Measurements from ENCODE around the gene TMEM107.

The TMEM107 gene

GRCh38 chr17:8126491-8127066 lies 49.6 kb downstream of the TMEM107 start:
- no peaks in the 10 kb centered on the region for H3K27me3 ChIP-seq (ENCODE audit: control insufficient read depth, insufficient read depth, low read length)
- no peaks in the 10 kb centered on the region for H3K9me3 ChIP-seq (ENCODE audit: control insufficient read depth, low read length)
- H3K4me2 ChIP-seq (ENCODE audit: low read length) = peak overlapping the region; percentile 93
- no peak for TF ChIP-seq CTCF (IDR thresholded peaks at IDR 0.05)
- peak overlapping the region; percentile 63 for H3K27ac ChIP-seq
- H3K36me3 ChIP-seq (ENCODE audit: control insufficient read depth, insufficient read depth, low read length) = no peaks in the 10 kb centered on the region
- H3K4me3 ChIP-seq (ENCODE audit: low read depth, low read length) = peak overlapping the region; percentile 80
- H3K9ac ChIP-seq = peak overlapping the region; percentile 11
- peak overlapping the region; percentile 95 for H2AFZ ChIP-seq
- no peaks in the 10 kb centered on the region for H3K79me2 ChIP-seq
- H3K4me1 ChIP-seq = peaks cover 34% of the 10 kb centered on the region

GRCh38 chr17:8125947-8126490 lies 50.2 kb downstream of the TMEM107 start:
- Histone ChIP-seq H3K9ac (no peak overlapping the region), H3K4me2 (ENCODE audit: low read length) (peak overlapping the region; percentile 82), H3K36me3 (ENCODE audit: control insufficient read depth, insufficient read depth, low read length) (no peaks in the 10 kb centered on the region), H3K4me1 (peaks cover 35% of the 10 kb centered on the region), H3K4me3 (ENCODE audit: low read depth, low read length) (peak overlapping the region; percentile 80), H2AFZ (peak overlapping the region; percentile 81), H3K79me2 (no peaks in the 10 kb centered on the region), H3K27me3 (ENCODE audit: control insufficient read depth, insufficient read depth, low read length) (no peaks in the 10 kb centered on the region), H3K9me3 (ENCODE audit: control insufficient read depth, low read length) (no peaks in the 10 kb centered on the region), H3K27ac (peak overlapping the region; percentile 47)
- TF ChIP-seq CTCF (IDR thresholded peaks at IDR 0.05) = no peak

DNA sequence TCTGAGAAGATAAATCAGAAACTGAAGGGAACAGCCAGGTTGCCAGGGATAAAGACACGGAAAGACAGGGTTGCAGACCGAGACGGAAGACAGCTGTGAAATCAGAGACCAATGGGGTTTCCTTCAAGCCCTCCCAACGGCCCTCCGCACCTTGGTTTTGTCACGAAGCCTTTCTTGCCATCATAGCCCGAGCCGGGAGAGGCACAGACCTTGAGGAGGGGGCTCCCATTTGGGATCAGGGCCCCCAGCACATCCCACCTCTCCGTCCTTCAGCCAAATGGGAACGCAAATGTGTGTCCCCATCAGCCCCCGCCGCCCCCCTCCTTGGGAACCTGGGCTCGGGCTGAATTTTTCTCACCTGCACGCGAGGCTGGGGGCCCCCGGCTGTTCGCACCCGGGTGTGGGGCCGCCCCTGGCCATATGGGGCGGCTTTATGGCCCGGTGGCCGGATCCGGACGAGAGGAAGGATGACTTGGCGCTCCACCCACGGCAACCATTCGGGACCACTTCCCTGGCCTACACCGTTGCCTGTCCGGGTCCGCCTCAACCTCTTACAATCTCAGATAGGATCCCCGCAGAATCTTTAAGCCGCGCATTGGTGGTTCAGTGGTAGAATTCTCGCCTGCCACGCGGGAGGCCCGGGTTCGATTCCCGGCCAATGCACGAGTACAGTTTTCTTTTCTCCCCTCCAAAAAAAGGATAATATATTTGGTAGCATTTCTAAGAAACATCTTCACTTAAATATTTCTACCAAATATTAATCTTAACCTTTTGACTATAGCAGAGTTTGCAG lies 50.8 kb downstream of the TMEM107 start:
- Histone ChIP-seq H3K9me3 (ENCODE audit: control insufficient read depth, low read length) (no peaks in the 10 kb centered on the region), H3K4me2 (ENCODE audit: low read length) (peak overlapping the region; percentile 82), H2AFZ (peak overlapping the region; percentile 81), H3K4me3 (ENCODE audit: low read depth, low read length) (peak overlapping the region; percentile 80), H3K27ac (no peak overlapping the region), H3K79me2 (no peaks in the 10 kb centered on the region), H3K4me1 (peaks cover 36% of the 10 kb centered on the region), H3K9ac (no peak overlapping the region), H3K36me3 (ENCODE audit: control insufficient read depth, insufficient read depth, low read length) (no peaks in the 10 kb centered on the region), H3K27me3 (ENCODE audit: control insufficient read depth, insufficient read depth, low read length) (peaks cover 2% of the 10 kb centered on the region)
- TF ChIP-seq CTCF (IDR thresholded peaks at IDR 0.05) = no peak

DNA sequence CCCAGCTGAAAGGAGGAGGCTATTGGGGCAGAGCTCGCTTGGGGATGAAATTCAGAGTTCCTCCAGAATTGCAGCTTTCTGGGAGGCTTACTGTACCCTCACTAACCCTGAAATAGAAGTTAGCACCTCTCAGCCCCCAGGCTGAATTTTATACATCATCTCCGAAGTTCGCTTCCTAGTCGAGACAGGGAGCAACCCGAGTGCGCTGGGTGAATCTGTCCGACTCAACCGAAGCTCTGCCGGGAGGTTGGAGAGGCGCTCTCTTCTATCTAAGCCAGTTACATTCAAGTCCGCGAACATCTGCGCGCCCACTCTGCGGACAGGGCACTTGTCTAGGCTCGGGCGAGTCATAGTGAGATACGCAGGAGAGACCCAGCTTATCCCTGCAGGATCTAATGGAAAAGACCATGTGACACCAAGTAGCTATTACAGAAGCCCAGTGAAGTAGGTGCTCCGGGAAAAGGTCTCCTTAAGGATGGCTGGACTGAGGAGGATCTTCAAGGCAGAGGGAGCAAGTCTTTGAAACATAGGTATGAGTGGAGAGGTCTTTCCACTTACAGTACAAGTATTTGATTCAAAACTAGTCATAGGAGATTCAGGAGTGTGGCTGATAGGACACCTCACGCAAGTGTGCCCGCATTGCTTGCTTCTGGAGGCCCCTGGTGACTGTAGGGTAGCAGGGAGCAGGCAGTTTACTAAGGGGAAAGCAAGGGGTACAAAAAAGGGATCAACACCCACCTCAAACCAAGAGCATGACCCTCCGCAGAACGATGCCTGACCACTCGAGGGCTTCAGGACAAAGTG lies 51.6 kb downstream of the TMEM107 start:
- H3K27ac ChIP-seq = no peak overlapping the region
- H3K9ac ChIP-seq = no peak overlapping the region
- H2AFZ ChIP-seq = peak overlapping the region; percentile 87
- no peaks in the 10 kb centered on the region for H3K36me3 ChIP-seq (ENCODE audit: control insufficient read depth, insufficient read depth, low read length)
- no peaks in the 10 kb centered on the region for H3K79me2 ChIP-seq
- peak overlapping the region; percentile 82 for H3K4me2 ChIP-seq (ENCODE audit: low read length)
- no peaks in the 10 kb centered on the region for H3K9me3 ChIP-seq (ENCODE audit: control insufficient read depth, low read length)
- H3K4me1 ChIP-seq = peaks cover 39% of the 10 kb centered on the region
- no peak for TF ChIP-seq CTCF (IDR thresholded peaks at IDR 0.05)
- peak overlapping the region; percentile 80 for H3K4me3 ChIP-seq (ENCODE audit: low read depth, low read length)
- peaks cover 2% of the 10 kb centered on the region for H3K27me3 ChIP-seq (ENCODE audit: control insufficient read depth, insufficient read depth, low read length)

Data from parathyroid adenoma (tissue), 2 donors.